ENCODE measurements around the gene KIAA1191. TPM values are rescaled to one million over a fixed set of nuclear protein-coding genes. Genes with fewer than 3 reads are reported as not detected.

Gene KIAA1191
- total RNA-seq, 4 donors from 2014 or later = 77.6 to 96.5 (median 83.3) TPM

GRCh38 chr5:176381423-176381822 is 19.9 kb upstream of the KIAA1191 start:
- H3K27ac ChIP-seq = peak overlapping the region in 1 of 4 donors; percentile 6

GRCh38 chr5:176379881-176380280 is 18.3 kb upstream of the KIAA1191 start:
- TF ChIP-seq CTCF (IDR thresholded peaks at IDR 0.05) (no peak), POLR2A (IDR thresholded peaks at IDR 0.05) (no peak)

More at GRCh38 chr5:176381423-176381822, 19.9 kb upstream of the KIAA1191 start:
- TF ChIP-seq CTCF (IDR thresholded peaks at IDR 0.05) (no peak), POLR2A (IDR thresholded peaks at IDR 0.05) (no peak)
- no peak for DNase-seq
- Histone ChIP-seq H3K36me3 (peaks cover 0 to 45% (median 0%) of the 10 kb centered on the region in 3 donors), H3K27me3 (no peaks in the 10 kb centered on the region), H3K9me3 (no peaks in the 10 kb centered on the region), H3K4me3 (no peak overlapping the region), H3K4me1 (peaks cover 0 to 2% (median 0%) of the 10 kb centered on the region in 4 donors)

GRCh38 chr5:176373100-176373818 is 11.7 kb upstream of the KIAA1191 start:
- DNase-seq = no peak
- TF ChIP-seq CTCF (IDR thresholded peaks at IDR 0.05) (no peak), POLR2A (IDR thresholded peaks at IDR 0.05) (no peak)
- H3K27ac ChIP-seq = no peak overlapping the region
- H3K27me3 ChIP-seq = no peaks in the 10 kb centered on the region
- no peaks in the 10 kb centered on the region for H3K36me3 ChIP-seq
- H3K4me1 ChIP-seq = no peaks in the 10 kb centered on the region
- no peaks in the 10 kb centered on the region for H3K9me3 ChIP-seq
- H3K4me3 ChIP-seq = no peak overlapping the region

More at GRCh38 chr5:176379881-176380280, 18.3 kb upstream of the KIAA1191 start:
- Histone ChIP-seq H3K27me3 (no peaks in the 10 kb centered on the region), H3K27ac (no peak overlapping the region), H3K9me3 (no peaks in the 10 kb centered on the region), H3K4me3 (no peak overlapping the region), H3K36me3 (peaks cover 0 to 38% (median 0%) of the 10 kb centered on the region in 3 donors), H3K4me1 (no peaks in the 10 kb centered on the region)
- DNase-seq = no peak

GRCh38 chr5:176371621-176372539 is 10.3 kb upstream of the KIAA1191 start:
- peak in 1 of 3 donors; percentile 29 for DNase-seq
- H3K27ac ChIP-seq = no peak overlapping the region
- no peak for TF ChIP-seq CTCF (IDR thresholded peaks at IDR 0.05)
- TF ChIP-seq POLR2A (IDR thresholded peaks at IDR 0.05) = no peak
- no peaks in the 10 kb centered on the region for H3K36me3 ChIP-seq
- no peaks in the 10 kb centered on the region for H3K27me3 ChIP-seq
- no peaks in the 10 kb centered on the region for H3K9me3 ChIP-seq
- H3K4me1 ChIP-seq = no peaks in the 10 kb centered on the region
- no peak overlapping the region for H3K4me3 ChIP-seq

GRCh38 chr5:176369934-176370711 is 8.6 kb upstream of the KIAA1191 start:
- H3K9me3 ChIP-seq = no peaks in the 10 kb centered on the region
- no peak overlapping the region for H3K27ac ChIP-seq
- no peak for TF ChIP-seq CTCF (IDR thresholded peaks at IDR 0.05)
- no peak for TF ChIP-seq POLR2A (IDR thresholded peaks at IDR 0.05)
- no peaks in the 10 kb centered on the region for H3K36me3 ChIP-seq
- H3K4me1 ChIP-seq = peaks cover 0 to 9% (median 4%) of the 10 kb centered on the region in 4 donors
- H3K4me3 ChIP-seq = no peak overlapping the region
- no peak for DNase-seq
- no peaks in the 10 kb centered on the region for H3K27me3 ChIP-seq

Data from Peyer's patch (tissue), 4 donors.